GM19452 (cell line): ENCODE measurements around the gene CEP126.

Source experiments
- ATAC-seq: cut with Tn5 transposase; IDR thresholded peaks from one replicate; pipeline ENCODE4 v1.9.1; 2021; ENCODE audit not compliant: unreplicated experiment

Gene CEP126

GRCh38 chr11:102010776-102011494 is 96.1 kb downstream of the CEP126 start:
- ATAC-seq, result no peak

DNA sequence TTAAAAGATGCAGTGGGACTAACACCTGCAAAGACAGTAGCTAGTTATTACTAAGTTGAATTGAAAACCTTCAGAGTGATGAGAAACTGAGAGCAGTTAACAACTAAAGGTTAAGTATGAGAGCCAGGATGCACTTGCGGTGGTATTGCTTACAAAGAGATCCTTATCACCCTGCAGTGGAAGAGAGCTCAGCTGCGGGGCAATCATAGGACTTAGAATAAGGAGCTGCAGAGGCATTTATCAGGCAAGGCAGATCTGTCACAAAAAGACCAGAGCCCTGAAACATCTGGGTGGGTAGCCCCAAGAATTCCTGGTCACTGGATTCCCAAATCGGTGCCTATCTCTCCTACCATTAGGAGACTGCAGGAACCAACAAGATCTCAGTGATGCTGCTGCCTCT is 98.1 kb downstream of the CEP126 start:
- no peak for ATAC-seq

GRCh38 chr11:102014756-102015155 is 99.9 kb downstream of the CEP126 start:
- no peak for ATAC-seq

DNA sequence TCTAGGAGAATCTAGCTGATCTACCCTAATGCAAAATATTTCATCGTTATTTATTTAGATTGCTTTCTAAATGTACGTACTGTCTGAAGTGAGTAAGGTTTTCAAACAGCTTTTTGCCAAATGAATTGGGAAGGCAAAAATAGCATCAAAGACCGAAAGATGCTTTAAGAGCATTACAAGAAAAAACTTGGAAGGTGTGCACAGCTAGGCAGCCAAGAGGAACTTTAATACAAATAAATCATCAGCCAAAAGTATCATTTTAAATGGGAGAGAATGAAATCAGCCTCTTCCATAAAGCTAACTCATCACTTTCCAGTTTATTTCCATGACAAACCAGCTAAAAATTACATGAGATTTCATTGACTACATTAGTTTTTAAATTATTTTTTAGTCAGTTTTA is 102.2 kb downstream of the CEP126 start:
- no peak for ATAC-seq

GRCh38 chr11:102026217-102026616 is 111.4 kb downstream of the CEP126 start:
- no peak for ATAC-seq

DNA sequence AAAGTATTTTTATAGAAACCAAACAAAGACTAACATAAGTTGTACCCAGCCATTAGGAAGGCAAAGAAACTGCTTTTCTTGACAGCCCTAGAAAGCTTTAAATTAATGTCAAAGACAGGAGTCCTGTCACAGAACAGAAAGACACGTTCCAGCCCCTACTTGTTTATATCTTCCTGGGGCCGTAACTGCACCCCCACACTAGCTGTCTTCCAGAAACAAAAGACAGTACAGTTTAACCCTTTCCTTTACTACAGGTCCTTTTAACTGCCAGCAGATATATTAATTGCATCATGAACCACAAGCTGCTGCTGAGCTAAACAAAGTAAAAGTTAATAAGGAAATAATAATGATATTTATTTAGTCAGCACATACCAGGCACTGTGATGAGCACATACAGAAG is 112.1 kb downstream of the CEP126 start:
- no peak for ATAC-seq

DNA sequence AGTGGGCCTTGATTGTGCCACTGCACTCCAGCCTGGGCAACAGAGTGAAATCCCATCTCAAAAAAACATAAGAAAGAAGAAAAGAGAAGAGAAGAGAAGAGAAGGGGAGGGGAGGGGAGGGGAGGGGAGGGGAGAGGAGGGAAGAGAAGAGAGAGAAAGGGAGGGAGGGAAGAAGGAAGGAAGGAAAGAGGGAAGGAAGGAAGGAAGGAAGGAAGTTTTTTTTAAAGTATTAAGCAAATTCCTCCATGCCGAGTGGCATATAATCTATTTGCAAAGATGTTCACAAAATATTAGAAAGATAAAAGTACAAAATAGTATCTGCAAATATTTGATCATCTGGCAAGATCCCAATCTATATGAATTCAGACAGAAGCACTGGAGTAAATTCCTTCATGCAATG is 121.9 kb downstream of the CEP126 start:
- no peak for ATAC-seq

- ATAC-seq, result no peak
Measured at GRCh38 chr11:102046841-102047240, 132.0 kb downstream of the CEP126 start.

GRCh38 chr11:102047305-102047924 is 132.6 kb downstream of the CEP126 start, which contains the start of gene CFAP300:
CFAP300 (plus strand) TSS chr11:102047437; CDS start chr11:102047471, 34 bp downstream.
- no peak for ATAC-seq
